Measurements from ENCODE around the gene POU2AF1. TPM values are rescaled to one million over a fixed set of nuclear protein-coding genes. Genes with fewer than 3 reads are reported as not detected.

POU2AF1 gene
- polyA plus RNA-seq, 1 donor from 2014 or later, result not detected

GRCh38 chr11:111399187-111400031 is 20.3 kb upstream of the POU2AF1 start:
- Histone ChIP-seq H3K27ac (ENCODE audit: low read length) (no peak overlapping the region), H3K9me3 (ENCODE audit: low read length) (no peaks in the 10 kb centered on the region), H3K9ac (ENCODE audit: low read length) (no peak overlapping the region), H3K27me3 (ENCODE audit: insufficient read depth, low read depth, low read length) (no peaks in the 10 kb centered on the region), H3K36me3 (ENCODE audit: insufficient read depth, low read length) (no peaks in the 10 kb centered on the region), H2AFZ (ENCODE audit: low read depth, low read length) (no peak overlapping the region), H4K20me1 (ENCODE audit: insufficient read depth) (no peaks in the 10 kb centered on the region), H3K79me2 (replicated peaks; ENCODE audit: insufficient read depth, low read length) (no peaks in the 10 kb centered on the region), H3K4me3 (ENCODE audit: low read length) (no peak overlapping the region), H3K9me2 (ENCODE audit: insufficient read depth, low read length) (no peaks in the 10 kb centered on the region), H3K4me2 (ENCODE audit: low read length) (no peak overlapping the region), H3F3A (ENCODE audit: insufficient read depth, low read length, poor library complexity, severe bottlenecking) (no peaks in the 10 kb centered on the region)
- TF ChIP-seq SMC3 (conservative IDR thresholded peaks at IDR 0.05; ENCODE audit: poor library complexity), result no peak
- no peak for TF ChIP-seq POLR2AphosphoS5 (IDR thresholded peaks at IDR 0.05)
- no peak for TF ChIP-seq TAF1 (IDR thresholded peaks at IDR 0.05; ENCODE audit: low read depth)
- no peak for TF ChIP-seq MXI1 (conservative IDR thresholded peaks at IDR 0.05; ENCODE audit: poor library complexity, severe bottlenecking)
- no peak for TF ChIP-seq REST (IDR thresholded peaks at IDR 0.05; ENCODE audit: borderline replicate concordance)
- TF ChIP-seq EP300 (conservative IDR thresholded peaks at IDR 0.05; ENCODE audit: poor library complexity, severe bottlenecking), result no peak
- no peak for TF ChIP-seq CTCF (IDR thresholded peaks at IDR 0.05; ENCODE audit: poor library complexity, severe bottlenecking)
- no peak for TF ChIP-seq RAD21 (conservative IDR thresholded peaks at IDR 0.05)

- H3K4me2 ChIP-seq (ENCODE audit: low read length), result no peak overlapping the region
- no peak overlapping the region for H2AFZ ChIP-seq (ENCODE audit: low read depth, low read length)
- H3K9me2 ChIP-seq (ENCODE audit: insufficient read depth, low read length), result no peaks in the 10 kb centered on the region
- H3F3A ChIP-seq (ENCODE audit: insufficient read depth, low read length, poor library complexity, severe bottlenecking), result no peaks in the 10 kb centered on the region
- H3K9ac ChIP-seq (ENCODE audit: low read length), result no peak overlapping the region
- H4K20me1 ChIP-seq (ENCODE audit: insufficient read depth), result no peaks in the 10 kb centered on the region
- H3K27ac ChIP-seq (ENCODE audit: low read length), result no peak overlapping the region
- no peak for TF ChIP-seq SMC3 (conservative IDR thresholded peaks at IDR 0.05; ENCODE audit: poor library complexity)
- TF ChIP-seq RAD21 (conservative IDR thresholded peaks at IDR 0.05), result no peak
- TF ChIP-seq MXI1 (conservative IDR thresholded peaks at IDR 0.05; ENCODE audit: poor library complexity, severe bottlenecking), result no peak
- no peak for TF ChIP-seq EP300 (conservative IDR thresholded peaks at IDR 0.05; ENCODE audit: poor library complexity, severe bottlenecking)
- no peak for TF ChIP-seq POLR2AphosphoS5 (IDR thresholded peaks at IDR 0.05)
- no peak for TF ChIP-seq EZH2 (IDR thresholded peaks at IDR 0.05; ENCODE audit: borderline replicate concordance, insufficient read depth, low read length, poor library complexity, severe bottlenecking)
- no peak for TF ChIP-seq CTCF (IDR thresholded peaks at IDR 0.05; ENCODE audit: poor library complexity, severe bottlenecking)
- no peak for TF ChIP-seq REST (IDR thresholded peaks at IDR 0.05; ENCODE audit: borderline replicate concordance)
- TF ChIP-seq TAF1 (IDR thresholded peaks at IDR 0.05; ENCODE audit: low read depth), result no peak
- H3K79me2 ChIP-seq (replicated peaks; ENCODE audit: insufficient read depth, low read length), result no peaks in the 10 kb centered on the region
- H3K36me3 ChIP-seq (ENCODE audit: insufficient read depth, low read length), result no peaks in the 10 kb centered on the region
- H3K9me3 ChIP-seq (ENCODE audit: low read length), result no peaks in the 10 kb centered on the region
- H3K27me3 ChIP-seq (ENCODE audit: insufficient read depth, low read depth, low read length), result no peaks in the 10 kb centered on the region
- H3K4me3 ChIP-seq (ENCODE audit: low read length), result no peak overlapping the region
Observed at GRCh38 chr11:111397034-111397433, 18.0 kb upstream of the POU2AF1 start.
